ENCODE results near the gene MTOR.

DNA sequence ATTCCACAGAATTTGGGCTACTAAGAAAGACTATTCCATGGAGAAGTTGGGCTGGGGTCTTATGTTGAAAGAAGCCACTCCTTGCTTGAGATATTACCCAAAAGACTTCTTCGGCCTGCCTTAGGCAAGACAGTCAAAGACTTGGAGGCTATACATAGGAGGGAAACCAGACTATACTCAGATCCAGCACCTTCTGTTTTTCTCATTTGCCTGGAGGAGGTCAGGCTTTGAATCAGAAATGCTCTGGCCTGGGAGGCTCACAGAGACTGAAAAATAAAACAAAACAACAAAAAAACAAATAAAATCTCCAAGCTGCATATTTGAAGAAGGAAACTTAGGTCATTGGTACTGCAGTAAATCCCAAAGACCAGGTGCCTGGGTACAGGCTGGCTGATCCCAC lies 124.3 kb downstream of the MTOR start:
- TF ChIP-seq POLR2A (IDR thresholded peaks at IDR 0.05): no peak
- TF ChIP-seq, protein P1, sequence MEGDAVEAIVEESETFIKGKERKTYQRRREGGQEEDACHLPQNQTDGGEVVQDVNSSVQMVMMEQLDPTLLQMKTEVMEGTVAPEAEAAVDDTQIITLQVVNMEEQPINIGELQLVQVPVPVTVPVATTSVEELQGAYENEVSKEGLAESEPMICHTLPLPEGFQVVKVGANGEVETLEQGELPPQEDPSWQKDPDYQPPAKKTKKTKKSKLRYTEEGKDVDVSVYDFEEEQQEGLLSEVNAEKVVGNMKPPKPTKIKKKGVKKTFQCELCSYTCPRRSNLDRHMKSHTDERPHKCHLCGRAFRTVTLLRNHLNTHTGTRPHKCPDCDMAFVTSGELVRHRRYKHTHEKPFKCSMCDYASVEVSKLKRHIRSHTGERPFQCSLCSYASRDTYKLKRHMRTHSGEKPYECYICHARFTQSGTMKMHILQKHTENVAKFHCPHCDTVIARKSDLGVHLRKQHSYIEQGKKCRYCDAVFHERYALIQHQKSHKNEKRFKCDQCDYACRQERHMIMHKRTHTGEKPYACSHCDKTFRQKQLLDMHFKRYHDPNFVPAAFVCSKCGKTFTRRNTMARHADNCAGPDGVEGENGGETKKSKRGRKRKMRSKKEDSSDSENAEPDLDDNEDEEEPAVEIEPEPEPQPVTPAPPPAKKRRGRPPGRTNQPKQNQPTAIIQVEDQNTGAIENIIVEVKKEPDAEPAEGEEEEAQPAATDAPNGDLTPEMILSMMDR (IDR thresholded peaks at IDR 0.05): no peak
